GM19239 (cell line): ENCODE measurements around the gene HOXD4.

Source experiments
- DNase-seq: peaks from one replicate; pipeline ENCODE4 v3.0.0; 2011; ENCODE audit warnings: low spot score; ENCODE audit not compliant: insufficient read length
- FAIRE-seq: peaks from 2 replicates; lab custom pipeline; 2011; peaks lifted over from hg19 to GRCh38; lab: Jason Lieb, UNC

HOXD4 gene

GRCh38 chr2:176112375-176113302 is 38.7 kb upstream of the HOXD4 start:
- DNase-seq (no peak), FAIRE-seq (no peak)

GRCh38 chr2:176114120-176114929 is 37.0 kb upstream of the HOXD4 start:
- DNase-seq, result no peak
- no peak for FAIRE-seq

GRCh38 chr2:176114930-176115625 is 36.3 kb upstream of the HOXD4 start:
- DNase-seq (no peak), FAIRE-seq (no peak)

GRCh38 chr2:176115883-176116813 is 35.2 kb upstream of the HOXD4 start, which contains the start of gene HOXD10:
HOXD10 (plus strand) TSS chr2:176116778; CDS start chr2:176116834, 56 bp downstream.
- DNase-seq, result no peak
- no peak for FAIRE-seq

- no peak for FAIRE-seq
- no peak for DNase-seq
These were observed 34.1 kb upstream of the HOXD4 start for GRCh38 chr2:176117162-176117822.

GRCh38 chr2:176117823-176118371 is 33.5 kb upstream of the HOXD4 start:
- DNase-seq (no peak), FAIRE-seq (no peak)

- FAIRE-seq (no peak), DNase-seq (no peak)
These were observed 32.6 kb upstream of the HOXD4 start for GRCh38 chr2:176118601-176119339.

GRCh38 chr2:176120364-176121189 is 30.8 kb upstream of the HOXD4 start:
- FAIRE-seq, result no peak
- DNase-seq, result no peak

GRCh38 chr2:176121190-176122051 is 29.9 kb upstream of the HOXD4 start:
- no peak for DNase-seq
- no peak for FAIRE-seq

- DNase-seq (no peak), FAIRE-seq (no peak)
These were observed 29.2 kb upstream of the HOXD4 start for GRCh38 chr2:176122052-176122682.

- no peak for DNase-seq
- FAIRE-seq, result no peak
These were observed 28.5 kb upstream of the HOXD4 start, which contains the start of gene HOXD9 for GRCh38 chr2:176122683-176123410. HOXD9 (plus strand) TSS chr2:176122719; CDS start chr2:176122769, 50 bp downstream.

- no peak for DNase-seq
- no peak for FAIRE-seq
These were observed 27.8 kb upstream of the HOXD4 start for GRCh38 chr2:176123411-176124109.

- FAIRE-seq (no peak), DNase-seq (no peak)
These were observed 27.0 kb upstream of the HOXD4 start for GRCh38 chr2:176124110-176124946.
